Small intestine (tissue), 7 donors: Measurements from ENCODE around the gene ZSCAN2. TPM values are rescaled to one million over a fixed set of nuclear protein-coding genes. Genes with fewer than 3 reads are reported as not detected.

Experiments
- DNase-seq, 2 donors: peaks; one replicate each; pipeline versions ENCODE4 v3.0.0 to v3.0.0-alpha.2; 2013
- FAIRE-seq: peaks from 2 replicates; lab custom pipeline; 2012; peaks lifted over from hg19 to GRCh38; lab: Jason Lieb, UNC
- H3K27ac ChIP-seq, 3 donors: one replicate each; pipeline ENCODE4 v1.5.1; 2013; ENCODE audit warnings: low read length in 2 of 3, mild to moderate bottlenecking in 2 of 3, control low read depth in 1 of 3, inconsistent platforms in 1 of 3, low read depth in 1 of 3, moderate library complexity in 1 of 3
- H3K27me3 ChIP-seq, 3 donors: one replicate each; pipeline ENCODE4 v1.6.1; 2013; ENCODE audit warnings: low read length in 3 of 3, inconsistent platforms in 1 of 3; ENCODE audit not compliant: control insufficient read depth in 3 of 3, insufficient read depth in 3 of 3
- H3K36me3 ChIP-seq, 3 donors: one replicate each; pipeline ENCODE4 v1.6.1; 2013; ENCODE audit warnings: low read length in 3 of 3, inconsistent platforms in 1 of 3, low read depth in 1 of 3, mild to moderate bottlenecking in 1 of 3, moderate library complexity in 1 of 3; ENCODE audit not compliant: control insufficient read depth in 3 of 3, insufficient read depth in 2 of 3
- H3K4me1 ChIP-seq, 3 donors: one replicate each; pipeline ENCODE4 v1.6.1; 2013; ENCODE audit warnings: low read length in 2 of 3, inconsistent platforms in 1 of 3, low read depth in 1 of 3, mild to moderate bottlenecking in 1 of 3, moderate library complexity in 1 of 3; ENCODE audit not compliant: control insufficient read depth in 3 of 3, insufficient read depth in 2 of 3
- H3K4me3 ChIP-seq, 3 donors: one replicate each; pipeline ENCODE4 v1.5.1; 2013; ENCODE audit warnings: low read length in 3 of 3, control low read depth in 1 of 3, inconsistent platforms in 1 of 3, low read depth in 1 of 3, mild to moderate bottlenecking in 1 of 3, moderate library complexity in 1 of 3
- H3K9me3 ChIP-seq, 2 donors: one replicate each; pipeline ENCODE4 v1.6.1; 2013; ENCODE audit warnings: low read depth in 1 of 2, low read length in 1 of 2; ENCODE audit not compliant: control insufficient read depth in 2 of 2, insufficient read depth in 1 of 2
- WGBS, 3 donors: extraction: QIAGEN DNeasy Blood & Tissue Kit; methylation state at CpG; one replicate each; pipeline ENCODE4 v1.1.7; 2013; 5-methylcytosine and 5-hydroxymethylcytosine counted together
- polyA plus RNA-seq, 4 donors: library from polyadenylated mRNA; stranded (reverse) in 3 of 4; unstranded in 1 of 4; fragments of 200-250 nt in 3 of 4; fragments of 120-200 nt in 1 of 4; gene quantifications; one replicate each; pipeline versions ENCODE4 v1.2.1 to v1.2.3, GENCODE V29; 2013
- donor health status: healthy with polysubstance abuse.
- donor health status: control.
- donor health status: control.
- donor health status: Bipolar disorder and iron deficiency.
- donor health status: healthy.

The ZSCAN2 gene
- polyA plus RNA-seq, 4 donors: 3.2 to 14.0 (median 4.5) TPM

DNA sequence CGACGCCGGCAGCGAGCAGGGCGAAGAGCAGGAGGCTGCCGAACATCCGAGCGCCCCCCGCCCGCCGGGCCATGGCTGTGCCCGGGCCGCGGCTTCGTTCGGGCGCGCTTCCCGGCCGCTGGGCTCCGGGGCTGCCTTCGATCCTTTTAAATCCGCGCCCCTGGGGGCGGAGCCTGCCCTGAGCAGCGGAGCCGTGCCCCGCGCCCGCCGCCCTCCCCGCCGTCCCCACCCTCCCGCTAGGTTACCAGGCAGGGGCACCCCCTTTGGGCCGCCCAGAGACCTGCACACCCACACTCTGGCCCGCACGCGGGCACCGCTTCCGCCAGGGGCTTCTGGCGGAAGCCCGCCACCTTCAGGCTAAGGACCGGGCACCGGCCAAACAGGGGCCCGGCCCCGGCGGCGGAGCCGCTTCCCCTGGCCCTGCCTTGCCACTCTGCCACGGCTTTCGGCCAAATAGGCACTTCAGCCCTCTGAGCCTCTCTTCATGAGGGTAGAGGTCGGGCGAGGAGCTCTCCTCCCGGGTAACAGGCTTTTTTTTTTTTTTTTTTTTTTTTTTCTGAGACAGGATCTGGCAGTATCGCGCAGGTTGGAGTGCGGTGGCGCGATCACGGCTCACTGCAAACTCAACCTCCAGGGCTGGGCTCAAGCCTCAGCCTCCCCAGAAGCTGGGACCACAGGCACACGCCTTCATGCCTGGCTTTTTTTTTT, 57.4 kb downstream of the ZSCAN2 start, which contains the start of gene NMB:
Gene NMB (minus strand): TSS at position 120 of the 708 bp plus-strand sequence. CDS start 47 bp downstream, at position 73.
- 0% methylated on average over 50 to 61 of the region's 61 CpGs for WGBS, 3 donors
- peak; percentile 75 to 92 for DNase-seq
- peaks cover 0 to 4% (median 0%) of the 10 kb centered on the region in 3 donors for H3K36me3 ChIP-seq

DNA sequence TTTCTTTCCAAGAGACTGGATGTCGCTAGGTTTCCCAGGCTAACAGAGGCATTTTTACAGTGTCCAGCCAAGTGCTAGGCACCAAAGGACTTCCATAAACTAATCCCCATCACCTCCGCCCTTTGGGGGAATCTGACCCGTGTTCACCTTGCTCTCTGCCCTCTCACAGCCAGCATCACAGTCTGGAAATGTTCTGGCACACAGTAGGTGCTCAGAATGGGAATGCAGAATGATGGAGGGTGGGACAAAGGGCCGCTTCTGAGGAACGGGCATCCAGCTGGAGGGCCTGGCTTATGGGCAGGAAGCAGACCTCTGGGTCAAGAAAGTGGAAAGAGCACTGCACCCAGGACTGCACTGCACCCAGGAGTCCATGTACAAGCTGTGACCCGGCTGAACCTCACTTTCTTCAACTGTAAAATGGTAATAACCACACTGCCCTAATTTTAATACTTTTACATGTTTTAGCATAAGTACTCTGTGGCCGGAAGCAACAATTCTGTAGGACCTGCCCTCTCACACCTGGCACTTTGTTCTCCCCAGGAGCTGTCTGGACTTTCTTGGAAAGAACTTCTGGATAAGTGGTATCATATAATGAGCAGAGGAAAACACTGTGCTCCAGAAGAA, 58.1 kb downstream of the ZSCAN2 start:
- no peak for FAIRE-seq
- 24 to 42% (median 38%) methylated on average over 7 of the region's 7 CpGs for WGBS, 3 donors

More for the DNA sequence above, 57.4 kb downstream of the ZSCAN2 start, which contains the start of gene NMB:
- Histone ChIP-seq H3K27me3 (no peaks in the 10 kb centered on the region), H3K4me1 (peaks cover 0 to 16% (median 3%) of the 10 kb centered on the region in 3 donors), H3K4me3 (peak within 1 kb of the TSS; percentile 27 to 64 (median 38)), H3K9me3 (no peaks in the 10 kb centered on the region), H3K27ac (peak within 1 kb of the TSS; percentile 52 to 80 (median 56))
- no peak for FAIRE-seq

DNA sequence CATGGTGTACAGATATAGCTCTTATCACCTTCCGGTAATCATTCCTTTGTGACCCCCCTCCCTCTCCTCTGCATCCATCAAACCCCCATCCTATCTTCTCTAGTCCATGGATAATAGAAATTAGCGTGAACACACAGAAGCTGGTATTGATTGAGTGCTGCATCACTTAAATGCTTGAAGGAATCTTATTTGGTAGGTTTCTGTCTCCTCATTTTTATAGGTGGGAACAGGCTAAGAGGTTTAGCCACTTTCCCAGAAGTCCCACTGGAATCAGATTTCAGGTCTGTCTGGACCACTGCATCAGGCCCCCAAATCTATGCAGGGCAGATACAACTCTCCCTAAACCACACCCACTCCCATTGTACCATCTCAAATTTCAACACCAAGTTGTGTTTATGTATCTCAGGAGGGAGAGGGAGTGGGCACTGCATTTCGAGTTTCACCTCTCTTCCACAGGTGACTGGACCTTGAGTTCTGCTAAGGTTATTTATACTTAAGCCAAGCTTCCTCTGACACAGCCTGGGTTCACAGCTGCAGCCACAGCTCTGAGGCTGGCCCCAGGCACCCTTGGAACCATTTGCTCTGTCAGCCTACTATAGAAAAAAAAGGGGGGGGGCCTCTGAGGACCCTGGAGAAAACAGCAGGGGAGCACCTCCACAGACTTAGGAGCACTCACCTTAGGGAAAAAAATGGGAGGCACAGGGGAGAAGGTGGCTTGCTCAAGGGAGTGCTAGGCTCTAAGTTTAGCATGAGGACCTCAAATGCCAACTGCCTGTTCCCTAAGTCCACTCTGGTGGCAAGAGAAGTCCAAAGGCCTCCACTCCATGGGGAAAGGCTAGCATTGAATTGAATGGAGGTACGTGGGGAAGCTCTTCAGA, 59.3 kb downstream of the ZSCAN2 start:
- Histone ChIP-seq H3K9me3 (no peaks in the 10 kb centered on the region), H3K27me3 (no peaks in the 10 kb centered on the region), H3K36me3 (peaks cover 0 to 5% (median 2%) of the 10 kb centered on the region in 3 donors), H3K4me1 (peaks cover 0 to 10% (median 3%) of the 10 kb centered on the region in 3 donors), H3K4me3 (no peak overlapping the region), H3K27ac (no peak overlapping the region)
- WGBS, 3 donors: 77 to 83% (median 78%) methylated on average over 4 of the region's 4 CpGs
- FAIRE-seq (no peak), DNase-seq (no peak)

More for the DNA sequence above, 58.1 kb downstream of the ZSCAN2 start:
- Histone ChIP-seq H3K27me3 (no peaks in the 10 kb centered on the region), H3K9me3 (no peaks in the 10 kb centered on the region), H3K4me3 (peak overlapping the region in 1 of 3 donors; percentile 38), H3K4me1 (peaks cover 0 to 11% (median 3%) of the 10 kb centered on the region in 3 donors), H3K27ac (peak overlapping the region in 1 of 3 donors; percentile 80), H3K36me3 (peaks cover 0 to 4% (median 0%) of the 10 kb centered on the region in 3 donors)
- DNase-seq: no peak

DNA sequence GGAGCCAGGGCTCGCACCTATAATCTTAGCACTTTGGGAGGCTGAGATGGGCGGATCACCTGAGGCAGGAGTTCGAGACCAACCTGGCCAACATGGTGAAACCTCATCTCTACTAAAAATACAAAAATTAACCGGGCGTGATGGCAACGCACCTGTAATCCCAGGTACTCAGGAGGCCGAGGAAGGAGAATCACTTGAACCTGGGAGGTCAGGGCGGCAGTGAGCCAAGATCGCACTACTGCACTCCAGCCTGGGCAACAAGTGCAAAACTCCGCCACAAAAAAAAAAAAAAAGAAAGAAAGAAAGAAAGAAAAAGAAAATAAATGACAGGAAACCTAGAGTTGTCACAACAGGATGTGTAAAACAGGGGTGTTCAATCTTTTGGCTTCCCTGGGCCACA, 60.2 kb downstream of the ZSCAN2 start:
- WGBS, 3 donors: 97 to 98% (median 97%) methylated on average over 10 of the region's 10 CpGs
- Histone ChIP-seq H3K9me3 (no peaks in the 10 kb centered on the region), H3K36me3 (peaks cover 3 to 6% (median 6%) of the 10 kb centered on the region in 3 donors), H3K4me3 (no peak overlapping the region), H3K4me1 (peaks cover 0 to 7% (median 3%) of the 10 kb centered on the region in 3 donors), H3K27me3 (no peaks in the 10 kb centered on the region), H3K27ac (no peak overlapping the region)
- no peak for DNase-seq
- FAIRE-seq: no peak

DNA sequence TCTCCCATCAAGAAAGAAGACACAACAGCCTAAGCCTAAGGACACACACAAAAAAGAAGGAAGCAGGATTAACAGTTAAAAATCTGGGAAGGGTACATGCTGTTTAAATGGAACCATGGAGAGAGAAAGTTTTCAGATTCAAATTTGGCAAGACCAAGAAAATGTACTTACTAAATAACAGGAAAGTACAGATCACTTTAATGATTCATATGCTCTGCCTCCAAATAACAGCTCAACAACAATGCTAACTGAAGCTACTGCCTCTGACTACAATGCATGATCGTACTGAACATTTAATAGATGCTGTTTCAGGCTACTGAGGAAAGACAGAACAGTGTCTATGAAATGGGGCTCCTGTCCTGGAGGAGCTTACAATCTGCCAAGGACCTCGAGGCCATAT, 65.6 kb downstream of the ZSCAN2 start:
- H3K27ac ChIP-seq: no peak overlapping the region
- DNase-seq: no peak
- H3K4me3 ChIP-seq: no peak overlapping the region
- 82 to 83% (median 83%) methylated on average over 2 of the region's 2 CpGs for WGBS, 3 donors
- H3K36me3 ChIP-seq: peaks cover 3 to 16% (median 13%) of the 10 kb centered on the region in 3 donors
- H3K4me1 ChIP-seq: no peaks in the 10 kb centered on the region
- no peaks in the 10 kb centered on the region for H3K27me3 ChIP-seq
- no peaks in the 10 kb centered on the region for H3K9me3 ChIP-seq
- no peak for FAIRE-seq

DNA sequence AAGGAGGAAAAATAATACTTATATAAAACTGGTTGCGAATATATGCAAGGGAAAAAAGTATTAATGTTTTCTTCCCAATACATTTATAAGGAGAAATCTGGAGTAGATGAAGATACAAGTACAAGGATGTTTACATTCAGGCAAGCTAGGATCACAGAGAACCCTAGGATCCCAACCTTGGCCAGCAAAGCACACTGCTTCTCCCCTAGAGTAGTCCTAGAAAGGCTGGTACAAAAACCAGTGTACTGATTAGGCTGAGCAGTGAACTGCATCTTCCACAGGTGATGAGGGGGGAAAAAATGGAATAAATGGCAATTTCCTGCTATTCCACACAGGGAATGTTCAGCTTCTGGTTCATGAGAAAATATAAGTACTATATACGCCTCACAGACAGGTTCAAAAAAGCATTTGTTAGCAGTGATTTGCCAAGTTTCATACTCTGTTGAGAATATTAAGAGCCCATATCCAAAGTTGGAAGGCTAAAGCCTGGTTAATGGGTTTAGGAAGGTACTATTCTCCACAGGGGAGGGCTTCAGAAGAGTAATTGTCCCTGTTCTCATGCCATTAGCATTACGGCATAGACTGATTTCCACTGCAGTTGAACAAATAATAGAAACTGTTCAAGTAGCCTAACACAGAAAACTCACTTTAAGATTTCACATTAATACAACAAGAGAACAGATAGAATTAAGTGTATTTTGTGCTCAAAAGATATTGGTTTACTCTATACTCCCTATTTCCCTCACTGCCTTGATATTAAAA, 67.6 kb downstream of the ZSCAN2 start:
- Histone ChIP-seq H3K36me3 (peaks cover 3 to 18% (median 13%) of the 10 kb centered on the region in 3 donors), H3K4me3 (no peak overlapping the region), H3K9me3 (no peaks in the 10 kb centered on the region), H3K4me1 (no peaks in the 10 kb centered on the region), H3K27ac (no peak overlapping the region), H3K27me3 (no peaks in the 10 kb centered on the region)
- no peak for DNase-seq
- 95 to 100% (median 96%) methylated on average over 3 of the region's 3 CpGs for WGBS, 3 donors
- no peak for FAIRE-seq

DNA sequence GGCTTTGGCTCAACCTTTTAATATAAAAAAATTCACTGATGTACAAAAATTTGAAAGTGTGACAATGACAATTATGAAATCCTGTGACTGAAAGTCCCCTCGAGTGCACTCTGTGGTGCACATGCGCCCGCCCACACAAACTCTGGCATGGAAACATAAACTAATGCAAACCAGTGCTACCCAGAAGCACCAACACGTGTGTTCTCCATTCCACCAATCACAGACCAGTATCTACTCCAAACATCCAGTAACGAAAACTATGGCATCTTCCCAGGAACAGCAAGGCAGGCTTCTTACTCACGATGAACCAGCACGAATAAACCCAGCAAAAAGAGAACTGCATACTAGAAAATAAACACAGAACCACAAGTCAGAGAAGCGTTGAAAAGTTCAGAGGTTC, 68.9 kb downstream of the ZSCAN2 start:
- H3K27ac ChIP-seq: no peak overlapping the region
- WGBS, 3 donors: 85 to 92% (median 89%) methylated on average over 8 of the region's 8 CpGs
- H3K27me3 ChIP-seq: no peaks in the 10 kb centered on the region
- DNase-seq (no peak), FAIRE-seq (no peak)
- no peak overlapping the region for H3K4me3 ChIP-seq
- peaks cover 0 to 3% (median 0%) of the 10 kb centered on the region in 3 donors for H3K4me1 ChIP-seq
- peaks cover 3 to 24% (median 13%) of the 10 kb centered on the region in 3 donors for H3K36me3 ChIP-seq
- no peaks in the 10 kb centered on the region for H3K9me3 ChIP-seq
